Choroid plexus epithelial cell (primary cell): ENCODE data around the gene SREK1.

Experiments
- DNase-seq: peaks from one replicate; pipeline ENCODE4 v3.0.0-alpha.2; 2010; ENCODE audit warnings: low read depth
- H3K4me3 ChIP-seq: 2 replicates; pipeline ENCODE4 v1.5.1; 2011; ENCODE audit warnings: low read depth, mild to moderate bottlenecking, control low read depth, low read length, moderate library complexity
- TF ChIP-seq, protein P1 (sequence below): conservative IDR thresholded peaks from 2 replicates; pipeline ENCODE4 v1.5.1; 2011; ENCODE audit warnings: low read depth, mild to moderate bottlenecking, control low read depth, inconsistent platforms, low read length, moderate library complexity

Gene SREK1

DNA sequence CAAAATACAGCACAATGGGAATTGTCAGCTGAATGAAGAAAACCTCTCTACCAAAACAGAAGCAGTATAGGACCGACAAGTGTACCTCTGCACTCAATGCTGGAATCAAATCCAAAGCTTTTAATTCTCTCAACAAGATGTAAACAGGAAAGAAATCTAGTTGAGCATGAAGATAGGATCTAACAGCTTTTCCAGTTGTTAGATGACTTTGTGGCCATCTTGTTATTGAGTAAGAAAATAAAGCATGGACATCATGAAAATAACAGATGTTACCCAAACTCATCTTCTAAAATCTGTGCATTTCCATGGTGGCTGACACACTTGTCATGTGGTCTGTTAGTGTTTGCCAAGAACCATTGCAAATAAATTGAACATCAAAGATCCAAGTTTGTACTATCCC is 34.7 kb downstream of the SREK1 start:
- no peak for DNase-seq
- TF ChIP-seq, protein P1, sequence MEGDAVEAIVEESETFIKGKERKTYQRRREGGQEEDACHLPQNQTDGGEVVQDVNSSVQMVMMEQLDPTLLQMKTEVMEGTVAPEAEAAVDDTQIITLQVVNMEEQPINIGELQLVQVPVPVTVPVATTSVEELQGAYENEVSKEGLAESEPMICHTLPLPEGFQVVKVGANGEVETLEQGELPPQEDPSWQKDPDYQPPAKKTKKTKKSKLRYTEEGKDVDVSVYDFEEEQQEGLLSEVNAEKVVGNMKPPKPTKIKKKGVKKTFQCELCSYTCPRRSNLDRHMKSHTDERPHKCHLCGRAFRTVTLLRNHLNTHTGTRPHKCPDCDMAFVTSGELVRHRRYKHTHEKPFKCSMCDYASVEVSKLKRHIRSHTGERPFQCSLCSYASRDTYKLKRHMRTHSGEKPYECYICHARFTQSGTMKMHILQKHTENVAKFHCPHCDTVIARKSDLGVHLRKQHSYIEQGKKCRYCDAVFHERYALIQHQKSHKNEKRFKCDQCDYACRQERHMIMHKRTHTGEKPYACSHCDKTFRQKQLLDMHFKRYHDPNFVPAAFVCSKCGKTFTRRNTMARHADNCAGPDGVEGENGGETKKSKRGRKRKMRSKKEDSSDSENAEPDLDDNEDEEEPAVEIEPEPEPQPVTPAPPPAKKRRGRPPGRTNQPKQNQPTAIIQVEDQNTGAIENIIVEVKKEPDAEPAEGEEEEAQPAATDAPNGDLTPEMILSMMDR: no peak
- H3K4me3 ChIP-seq: no peak overlapping the region

DNA sequence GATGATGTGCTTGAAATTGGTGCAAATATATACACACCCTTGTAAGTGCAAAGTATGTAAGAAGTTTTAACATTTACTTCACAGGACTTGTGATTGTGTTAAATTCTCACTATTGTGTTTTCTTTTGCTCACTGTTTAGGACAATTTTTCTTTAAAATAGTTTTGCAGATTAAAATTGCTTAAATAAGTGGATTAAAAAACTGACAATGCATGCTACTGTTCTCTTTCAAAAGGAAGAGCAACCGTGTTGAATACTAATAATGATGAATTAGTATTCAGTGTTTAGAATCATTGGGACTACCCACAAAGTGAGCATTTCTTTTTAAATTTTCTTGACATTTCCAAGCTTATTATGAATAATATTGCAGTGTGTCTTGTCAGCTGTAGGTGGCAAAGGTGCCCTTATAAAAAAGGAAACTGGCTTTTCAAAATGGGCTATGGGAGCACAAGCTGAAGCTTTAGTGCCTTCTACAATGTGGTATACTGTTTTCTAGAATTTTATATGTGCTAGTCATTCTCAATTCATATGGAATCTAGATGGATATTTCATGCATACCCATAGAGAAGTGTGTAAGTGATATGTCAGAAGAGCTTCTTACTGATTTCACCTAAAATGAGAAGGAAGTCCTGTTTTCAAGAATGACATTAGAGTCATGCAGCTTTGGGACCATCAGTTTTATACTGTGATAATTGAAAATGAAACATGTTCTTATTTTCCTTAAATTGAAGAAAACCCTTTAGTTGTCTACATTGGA is 35.4 kb downstream of the SREK1 start:
- no peak for DNase-seq
- H3K4me3 ChIP-seq: no peak overlapping the region
- TF ChIP-seq, protein P1: no peak

- TF ChIP-seq, protein P1: no peak
- no peak overlapping the region for H3K4me3 ChIP-seq
- DNase-seq: no peak
These were observed 36.4 kb downstream of the SREK1 start for GRCh38 chr5:66180282-66181155.

- no peak for DNase-seq
- TF ChIP-seq, protein P1: no peak
- no peak overlapping the region for H3K4me3 ChIP-seq
These were observed 42.0 kb downstream of the SREK1 start for GRCh38 chr5:66186108-66186507.

DNA sequence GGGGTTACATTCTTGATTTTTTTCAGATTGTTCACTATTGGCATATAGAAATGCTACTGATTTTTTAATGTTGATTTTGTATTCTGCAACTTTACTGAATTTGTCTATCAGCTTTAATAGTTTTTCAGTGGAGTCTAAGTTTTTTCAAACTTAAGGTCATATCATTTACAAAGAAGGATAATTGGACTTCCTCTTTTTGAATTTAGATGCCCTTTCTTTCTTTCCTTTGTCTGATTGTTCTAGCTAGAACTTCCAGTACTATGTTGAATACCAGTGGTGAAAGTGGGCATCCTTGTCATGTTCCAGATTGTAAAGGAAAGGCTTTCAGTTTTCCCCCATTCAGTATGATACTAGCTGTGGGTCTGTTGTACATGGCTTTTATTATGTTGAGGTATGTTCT is 49.3 kb downstream of the SREK1 start:
- no peak overlapping the region for H3K4me3 ChIP-seq
- DNase-seq: no peak
- TF ChIP-seq, protein P1: no peak

- peak; percentile 46 for DNase-seq
- H3K4me3 ChIP-seq: no peak overlapping the region
- TF ChIP-seq, protein P1: no peak
These were observed 53.8 kb downstream of the SREK1 start for GRCh38 chr5:66197764-66198405.
